Liver (tissue), 9 donors: ENCODE results near the gene UMAD1. TPM values are rescaled to one million over a fixed set of nuclear protein-coding genes. Genes with fewer than 3 reads are reported as not detected.

Experiments used
- DNase-seq: peaks from one replicate; pipeline ENCODE4 v3.0.0-alpha.2; 2017; ENCODE audit warnings: low spot score
- H3K27ac ChIP-seq, 2 donors: one replicate each; pipeline ENCODE4 v1.7.0; 2013; ENCODE audit warnings: inconsistent platforms in 2 of 2, low read length in 2 of 2, control low read depth in 1 of 2, low read depth in 1 of 2, mild to moderate bottlenecking in 1 of 2
- H3K27me3 ChIP-seq, 4 donors: one replicate each; pipeline versions ENCODE4 v1.6.1 to v1.7.0; 2013; ENCODE audit warnings: low read length in 3 of 4, inconsistent platforms in 1 of 4, mild to moderate bottlenecking in 1 of 4, moderate library complexity in 1 of 4; ENCODE audit not compliant: control insufficient read depth in 4 of 4, insufficient read depth in 4 of 4
- H3K36me3 ChIP-seq, 4 donors: one replicate each; pipeline versions ENCODE4 v1.6.1 to v1.7.0; 2013; ENCODE audit warnings: low read length in 3 of 4, mild to moderate bottlenecking in 3 of 4, low read depth in 1 of 4, moderate library complexity in 1 of 4; ENCODE audit not compliant: control insufficient read depth in 4 of 4, insufficient read depth in 3 of 4
- H3K4me1 ChIP-seq, 4 donors: one replicate each; pipeline versions ENCODE4 v1.6.1 to v1.7.0; 2013; ENCODE audit warnings: low read length in 3 of 4, mild to moderate bottlenecking in 3 of 4, moderate library complexity in 1 of 4; ENCODE audit not compliant: control insufficient read depth in 4 of 4, insufficient read depth in 4 of 4
- H3K4me3 ChIP-seq, 3 donors: one replicate each; pipeline versions ENCODE4 v1.6.1 to v1.7.0; 2013; ENCODE audit warnings: low read length in 3 of 3, control low read depth in 1 of 3, low read depth in 1 of 3, mild to moderate bottlenecking in 1 of 3
- H3K9ac ChIP-seq, 2 donors: one replicate each; pipeline ENCODE4 v1.7.0; 2013; ENCODE audit warnings: low read length in 2 of 2, mild to moderate bottlenecking in 2 of 2, moderate library complexity in 2 of 2, control low read depth in 1 of 2, low read depth in 1 of 2
- H3K9me3 ChIP-seq, 4 donors: one replicate each; pipeline versions ENCODE4 v1.6.1 to v1.7.0; 2013; ENCODE audit warnings: low read length in 3 of 4; ENCODE audit not compliant: control insufficient read depth in 4 of 4
- ATF3 ChIP-seq: IDR thresholded peaks from 2 replicates; pipeline ENCODE4 v1.6.1; 2016; ENCODE audit warnings: antibody characterized with exemption
- CTCF ChIP-seq: fragments of 150-350 bp; IDR thresholded peaks from 2 replicates; pipeline ENCODE4 v1.5.1; 2017; ENCODE audit warnings: improper control_type of control experiment, low read depth, low read length; ENCODE audit not compliant: missing input control
- EGR1 ChIP-seq, 2 donors: IDR thresholded peaks; 2 replicates each; pipeline ENCODE4 v1.6.1; 2016 to 2018; ENCODE audit warnings: antibody characterized with exemption in 2 of 2, low read depth in 2 of 2
- FOXA1 ChIP-seq: IDR thresholded peaks from 2 replicates; pipeline ENCODE4 v1.6.1; 2016; ENCODE audit warnings: antibody characterized with exemption
- FOXA2 ChIP-seq: IDR thresholded peaks from 2 replicates; pipeline ENCODE4 v1.6.1; 2016; ENCODE audit warnings: antibody characterized with exemption
- GABPA ChIP-seq, 2 donors: IDR thresholded peaks in 1 of 2; conservative IDR thresholded peaks in 1 of 2; 2 replicates each; pipeline ENCODE4 v1.6.1; 2016; ENCODE audit warnings: antibody characterized with exemption in 2 of 2, mild to moderate bottlenecking in 1 of 2, moderate library complexity in 1 of 2
- HNF4A ChIP-seq, 2 donors: conservative IDR thresholded peaks; 2 replicates each; pipeline ENCODE4 v1.6.1; 2016; ENCODE audit warnings: antibody characterized with exemption in 2 of 2, mild to moderate bottlenecking in 2 of 2
- HNF4G ChIP-seq: IDR thresholded peaks from 2 replicates; pipeline ENCODE4 v1.6.1; 2016; ENCODE audit warnings: antibody characterized with exemption
- JUND ChIP-seq, 2 donors: IDR thresholded peaks; 2 replicates each; pipeline ENCODE4 v1.6.1; 2016; ENCODE audit warnings: antibody characterized with exemption in 2 of 2
- MAX ChIP-seq: IDR thresholded peaks from 2 replicates; pipeline ENCODE4 v1.6.1; 2016; ENCODE audit warnings: antibody characterized with exemption
- NR2F2 ChIP-seq: IDR thresholded peaks from 2 replicates; pipeline ENCODE4 v1.6.1; 2016; ENCODE audit warnings: antibody characterized with exemption
- RAD21 ChIP-seq, 2 donors: IDR thresholded peaks; 2 replicates each; pipeline ENCODE4 v1.6.1; 2016; ENCODE audit warnings: antibody characterized with exemption in 2 of 2, mild to moderate bottlenecking in 2 of 2
- REST ChIP-seq: IDR thresholded peaks from 2 replicates; pipeline ENCODE4 v1.6.1; 2016; ENCODE audit warnings: antibody characterized with exemption, mild to moderate bottlenecking
- RXRA ChIP-seq, 2 donors: IDR thresholded peaks; 2 replicates each; pipeline ENCODE4 v1.6.1; 2017 to 2018; ENCODE audit warnings: antibody characterized with exemption in 2 of 2, mild to moderate bottlenecking in 1 of 2
- SP1 ChIP-seq: IDR thresholded peaks from 2 replicates; pipeline ENCODE4 v1.6.1; 2018; ENCODE audit warnings: antibody characterized with exemption, mild to moderate bottlenecking
- TAF1 ChIP-seq: conservative IDR thresholded peaks from 2 replicates; pipeline ENCODE4 v1.6.1; 2016; ENCODE audit warnings: antibody characterized with exemption, mild to moderate bottlenecking
- YY1 ChIP-seq: IDR thresholded peaks from 2 replicates; pipeline ENCODE4 v1.6.1; 2016; ENCODE audit warnings: antibody characterized with exemption, mild to moderate bottlenecking
- ZBTB33 ChIP-seq: IDR thresholded peaks from 2 replicates; pipeline ENCODE4 v1.6.1; 2016; ENCODE audit warnings: antibody characterized with exemption
- WGBS: extraction: QIAGEN DNeasy Blood & Tissue Kit; methylation state at CpG from one replicate; pipeline ENCODE4 v1.1.7; 2013; 5-methylcytosine and 5-hydroxymethylcytosine counted together
- polyA plus RNA-seq, 2 donors: library from polyadenylated mRNA; stranded (reverse) in 1 of 2; unstranded in 1 of 2; fragments of 200-250 nt in 1 of 2; fragments of >200 nt in 1 of 2; fragmentation: Nextera tagmentation in 1 of 2; extraction: Ambion mirVana in 1 of 2; gene quantifications; one replicate each; pipeline versions ENCODE4 v1.2.1 to v1.2.3, GENCODE V29; 2013 to 2015
- total RNA-seq, 2 donors: library from RNA; depleted of rRNA; stranded (reverse); fragments of >200 nt; gene quantifications; one replicate each; pipeline ENCODE4 v1.2.3, GENCODE V29; 2014
- donor health status: healthy.
- donor health status: healthy.
- donor health status: healthy.
- donor health status: healthy.
- donor health status: healthy.

UMAD1 gene
- total and polyA plus RNA-seq, 4 donors, result 5.9 to 12.2 (median 7.9) TPM

- H3K27me3 ChIP-seq, result no peaks in the 10 kb centered on the region
- no peak overlapping the region for H3K27ac ChIP-seq
- no peaks in the 10 kb centered on the region for H3K9me3 ChIP-seq
- no peak overlapping the region for H3K9ac ChIP-seq
- WGBS, result 78% methylated on average over 2 of the region's 2 CpGs
- H3K4me3 ChIP-seq, result no peak overlapping the region
- H3K36me3 ChIP-seq, result no peaks in the 10 kb centered on the region
- DNase-seq, result no peak
- TF ChIP-seq HNF4A (conservative IDR thresholded peaks at IDR 0.05), result no peak
- no peak for TF ChIP-seq EGR1 (IDR thresholded peaks at IDR 0.05; ENCODE audit: low read depth in 2 of 2)
- TF ChIP-seq NR2F2, result no peak
- TF ChIP-seq JUND (IDR thresholded peaks at IDR 0.05), result no peak
- TF ChIP-seq CTCF, result no peak
- TF ChIP-seq TAF1, result no peak
- TF ChIP-seq FOXA2, result no peak
- TF ChIP-seq RXRA (IDR thresholded peaks at IDR 0.05), result no peak
- TF ChIP-seq HNF4G, result no peak
- TF ChIP-seq REST, result no peak
- no peak for TF ChIP-seq MAX
- no peak for TF ChIP-seq YY1
- TF ChIP-seq ZBTB33, result no peak
- TF ChIP-seq SP1, result no peak
- TF ChIP-seq RAD21 (IDR thresholded peaks at IDR 0.05), result no peak
- no peak for TF ChIP-seq ATF3
- no peak for TF ChIP-seq GABPA (IDR thresholded peaks at IDR 0.05 in 1 of 2, conservative IDR thresholded peaks at IDR 0.05 in 1 of 2)
- no peak for TF ChIP-seq FOXA1
- H3K4me1 ChIP-seq, result peaks cover 0 to 6% (median 0%) of the 10 kb centered on the region in 4 donors
Observed at GRCh38 chr7:7686811-7687508, 46.4 kb downstream of the UMAD1 start.
